DOHH2 (cell line): ENCODE data around the gene CD151.

Experiments used
- EZH2phosphoT487 ChIP-seq: fragments of 200-600 bp; sonication (generic); IDR thresholded peaks from 2 replicates; pipeline ENCODE4 v1.6.1; 2017; ENCODE audit warnings: borderline replicate concordance, mild to moderate bottlenecking, antibody characterized with exemption, low read length, moderate library complexity, mixed read lengths
- TF ChIP-seq, protein P1 (sequence below): fragments of 200-600 bp; sonication (generic); IDR thresholded peaks from one replicate; pipeline ENCODE4 v1.5.1; 2014; ENCODE audit warnings: antibody characterized with exemption, mild to moderate bottlenecking, low read depth, low read length; ENCODE audit not compliant: poor library complexity, severe bottlenecking

DNA sequence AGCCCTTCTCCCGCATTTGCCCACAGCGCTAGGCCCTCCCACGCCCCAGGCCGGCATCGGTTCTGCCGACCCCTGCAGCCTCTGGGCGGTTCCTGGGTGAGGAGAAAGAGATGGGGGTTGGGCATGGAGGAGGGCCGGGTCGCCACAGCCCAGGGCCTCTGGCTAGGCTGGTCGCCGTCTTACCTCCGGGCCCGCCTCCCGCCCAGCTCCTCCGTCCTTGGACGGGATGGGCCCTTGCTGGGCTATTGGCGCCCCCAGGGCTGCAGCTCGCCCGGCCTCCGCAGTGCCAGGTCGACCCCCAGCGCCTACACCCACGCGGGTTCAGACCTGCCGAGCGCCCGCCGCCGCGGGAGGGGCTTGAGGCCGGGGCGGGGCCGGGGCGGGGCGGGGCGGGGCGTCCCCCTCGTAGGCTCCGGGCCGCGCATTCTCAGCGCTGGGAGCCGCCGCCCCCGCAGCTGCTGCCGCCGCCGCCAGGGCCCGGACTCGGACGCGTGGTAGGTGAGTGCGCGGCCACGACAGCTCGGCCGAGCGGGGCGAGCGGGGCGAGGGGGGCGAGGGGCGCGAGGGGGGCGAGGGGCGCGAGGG, at the start of gene CD151:
- TF ChIP-seq, protein P1, sequence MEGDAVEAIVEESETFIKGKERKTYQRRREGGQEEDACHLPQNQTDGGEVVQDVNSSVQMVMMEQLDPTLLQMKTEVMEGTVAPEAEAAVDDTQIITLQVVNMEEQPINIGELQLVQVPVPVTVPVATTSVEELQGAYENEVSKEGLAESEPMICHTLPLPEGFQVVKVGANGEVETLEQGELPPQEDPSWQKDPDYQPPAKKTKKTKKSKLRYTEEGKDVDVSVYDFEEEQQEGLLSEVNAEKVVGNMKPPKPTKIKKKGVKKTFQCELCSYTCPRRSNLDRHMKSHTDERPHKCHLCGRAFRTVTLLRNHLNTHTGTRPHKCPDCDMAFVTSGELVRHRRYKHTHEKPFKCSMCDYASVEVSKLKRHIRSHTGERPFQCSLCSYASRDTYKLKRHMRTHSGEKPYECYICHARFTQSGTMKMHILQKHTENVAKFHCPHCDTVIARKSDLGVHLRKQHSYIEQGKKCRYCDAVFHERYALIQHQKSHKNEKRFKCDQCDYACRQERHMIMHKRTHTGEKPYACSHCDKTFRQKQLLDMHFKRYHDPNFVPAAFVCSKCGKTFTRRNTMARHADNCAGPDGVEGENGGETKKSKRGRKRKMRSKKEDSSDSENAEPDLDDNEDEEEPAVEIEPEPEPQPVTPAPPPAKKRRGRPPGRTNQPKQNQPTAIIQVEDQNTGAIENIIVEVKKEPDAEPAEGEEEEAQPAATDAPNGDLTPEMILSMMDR: no peak
- no peak for TF ChIP-seq EZH2phosphoT487
